ENCODE measurements around the gene CARS2. TPM values are rescaled to one million over a fixed set of nuclear protein-coding genes. Genes with fewer than 3 reads are reported as not detected.

Gene CARS2
- total RNA-seq, 2 experiments from 2014 or later, result 54.6 to 59.3 TPM

DNA sequence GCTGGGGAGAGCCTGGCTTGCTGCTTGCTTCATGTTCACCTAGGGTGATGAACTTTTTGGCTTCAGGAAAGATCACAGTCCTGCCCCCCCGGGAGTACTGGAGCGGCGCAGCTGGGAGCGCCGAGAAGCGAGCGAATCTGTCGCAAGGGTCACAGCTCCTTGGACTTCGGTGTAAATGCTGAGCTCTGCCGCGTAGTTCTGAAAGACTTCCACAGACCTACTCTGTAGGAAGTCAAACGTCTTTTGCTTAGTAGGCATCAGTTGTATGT is 10.3 kb upstream of the CARS2 start:
- Mint-ChIP-seq H3K36me3 (peaks cover 17% of the 10 kb centered on the region), H3K4me1 (ENCODE audit: low read depth) (peaks cover 31% of the 10 kb centered on the region), H3K27me3 (no peaks in the 10 kb centered on the region), H3K9me3 (no peaks in the 10 kb centered on the region), H3K27ac (peak overlapping the region; percentile 98), H3K4me3 (peak overlapping the region; percentile 96)
- intact Hi-C loops (cut with micrococcal nuclease), result loop anchor here (10.0 kb wide), 1 partner anchor 469 kb away; no protein-coding TSS in a partner anchor
- POLR2A ChIA-PET, result interaction anchor here (0.6 to 1.4 kb wide), 3 partner anchors 11 to 77 kb away, joined by 3 read pairs; no protein-coding TSS in a partner anchor
- DNase-seq, result no peak
- CTCF ChIA-PET, result interaction anchor here (1.6 to 2.2 kb wide), 2 partner anchors 33 to 104 kb away, joined by 6 to 9 read pairs; no protein-coding TSS in a partner anchor

DNA sequence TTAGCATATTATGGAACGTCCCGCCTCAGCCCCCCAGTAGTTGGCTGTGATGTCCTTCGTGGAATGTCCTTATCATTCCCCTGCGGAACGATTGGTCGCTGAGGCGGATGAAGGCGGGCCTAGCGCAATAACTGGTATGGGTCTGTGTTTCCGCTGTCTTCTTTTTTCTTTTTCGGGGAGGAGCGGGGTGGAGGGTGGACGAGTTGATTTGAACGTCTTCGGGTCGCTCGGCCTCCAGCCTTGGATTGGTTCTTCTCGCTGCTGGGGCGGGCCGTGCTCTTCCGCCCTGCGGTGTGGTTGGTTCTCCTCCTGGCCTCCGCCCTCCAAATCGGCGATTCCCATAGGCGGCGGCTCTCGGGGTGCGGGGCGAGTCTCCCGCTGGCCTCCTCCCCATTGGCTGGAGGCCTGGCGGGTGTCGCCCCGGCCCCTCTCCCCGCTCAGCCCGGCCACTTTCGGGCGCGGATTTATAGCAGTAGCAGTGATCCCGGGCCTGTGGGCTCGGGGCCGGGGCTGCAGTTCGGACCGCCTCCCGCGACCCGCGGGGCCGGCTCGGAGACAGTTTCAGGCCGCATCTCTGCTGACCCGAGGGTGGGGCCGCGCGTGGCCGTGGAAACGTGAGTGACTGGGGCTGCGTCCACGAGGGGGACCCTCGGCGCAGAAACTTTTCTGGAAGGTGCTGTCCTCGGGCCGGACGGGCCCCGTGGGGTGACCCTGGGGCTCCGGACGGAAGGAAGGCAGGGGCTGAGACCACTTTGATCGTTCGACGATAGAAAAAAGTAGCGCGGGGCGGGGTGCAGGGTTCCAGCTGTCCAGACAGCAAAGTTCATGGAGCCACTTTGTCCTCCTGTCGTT is 9.7 kb upstream of the CARS2 start:
- CTCF ChIA-PET, result interaction anchor here (0.7 to 2.2 kb wide), 4 partner anchors 13 to 105 kb away, joined by 3 to 9 read pairs (median 6); no protein-coding TSS in a partner anchor

DNA sequence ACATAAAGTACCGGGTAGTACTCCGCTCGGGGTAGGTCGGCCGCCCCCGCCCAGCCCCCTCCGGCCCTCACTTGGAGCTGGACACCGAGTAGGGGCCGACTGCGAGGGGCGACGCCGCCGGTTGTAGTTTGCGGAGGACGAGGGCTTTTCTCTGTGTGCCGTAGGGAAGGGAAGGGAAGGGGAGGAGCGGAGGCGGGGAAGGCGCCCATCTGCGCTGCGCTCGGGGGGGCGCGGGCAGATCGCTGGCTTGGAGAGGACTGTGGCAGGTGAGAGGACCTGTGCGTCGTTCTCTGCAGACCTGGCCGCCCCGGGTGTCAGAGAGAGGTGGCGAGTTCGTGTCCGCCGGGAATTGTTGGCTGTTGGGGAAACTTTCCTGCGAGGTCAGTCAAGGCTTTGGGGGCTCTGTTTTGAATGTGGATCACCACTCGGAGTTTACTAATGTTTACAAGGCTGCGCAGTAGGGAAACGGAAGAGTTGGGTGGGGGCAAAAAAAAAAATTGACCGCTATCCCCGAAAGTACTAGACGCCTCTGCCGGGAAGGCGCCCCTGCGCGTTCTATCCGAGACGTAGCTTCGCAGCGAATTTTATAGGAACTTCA is 9.0 kb upstream of the CARS2 start:
- Mint-ChIP-seq H3K36me3 (peaks cover 13% of the 10 kb centered on the region), H3K27me3 (no peaks in the 10 kb centered on the region), H3K4me1 (ENCODE audit: low read depth) (peaks cover 32% of the 10 kb centered on the region), H3K4me3 (peak overlapping the region; percentile 96), H3K9me3 (no peaks in the 10 kb centered on the region), H3K27ac (peak overlapping the region; percentile 98)
- peak; percentile 68 for DNase-seq
- POLR2A ChIA-PET, result interaction anchor here (0.6 to 2.2 kb wide), 8 partner anchors 9 to 1182 kb away, joined by 3 to 9 read pairs (median 4); partner anchors contain the start of genes ANKRD10, CARS2 and NAXD
- intact Hi-C loops (cut with micrococcal nuclease), result loop anchor here (1.0 to 10.0 kb wide), 8 partner anchors 9 to 928 kb away; partner anchors contain the start of genes ANKRD10, CARS2, IRS2 and NAXD
- CTCF ChIA-PET, result interaction anchor here (0.7 to 2.2 kb wide), 3 partner anchors 13 to 80 kb away, joined by 3 to 9 read pairs (median 5); no protein-coding TSS in a partner anchor

More for the DNA sequence above, 9.7 kb upstream of the CARS2 start:
- Mint-ChIP-seq H3K27me3 (no peaks in the 10 kb centered on the region), H3K9me3 (no peaks in the 10 kb centered on the region), H3K4me1 (ENCODE audit: low read depth) (peaks cover 33% of the 10 kb centered on the region), H3K36me3 (peaks cover 17% of the 10 kb centered on the region), H3K27ac (peak overlapping the region; percentile 98), H3K4me3 (peak overlapping the region; percentile 96)
- DNase-seq, result peak; percentile 97
- intact Hi-C loops (cut with micrococcal nuclease), result loop anchor here (1.0 to 10.0 kb wide), 7 partner anchors 9 to 929 kb away; partner anchors contain the start of genes ANKRD10, CARS2, IRS2 and NAXD
- POLR2A ChIA-PET, result interaction anchor here (0.6 to 2.2 kb wide), 10 partner anchors 10 to 1183 kb away, joined by 3 to 9 read pairs (median 4); partner anchors contain the start of genes ANKRD10, CARS2 and NAXD

DNA sequence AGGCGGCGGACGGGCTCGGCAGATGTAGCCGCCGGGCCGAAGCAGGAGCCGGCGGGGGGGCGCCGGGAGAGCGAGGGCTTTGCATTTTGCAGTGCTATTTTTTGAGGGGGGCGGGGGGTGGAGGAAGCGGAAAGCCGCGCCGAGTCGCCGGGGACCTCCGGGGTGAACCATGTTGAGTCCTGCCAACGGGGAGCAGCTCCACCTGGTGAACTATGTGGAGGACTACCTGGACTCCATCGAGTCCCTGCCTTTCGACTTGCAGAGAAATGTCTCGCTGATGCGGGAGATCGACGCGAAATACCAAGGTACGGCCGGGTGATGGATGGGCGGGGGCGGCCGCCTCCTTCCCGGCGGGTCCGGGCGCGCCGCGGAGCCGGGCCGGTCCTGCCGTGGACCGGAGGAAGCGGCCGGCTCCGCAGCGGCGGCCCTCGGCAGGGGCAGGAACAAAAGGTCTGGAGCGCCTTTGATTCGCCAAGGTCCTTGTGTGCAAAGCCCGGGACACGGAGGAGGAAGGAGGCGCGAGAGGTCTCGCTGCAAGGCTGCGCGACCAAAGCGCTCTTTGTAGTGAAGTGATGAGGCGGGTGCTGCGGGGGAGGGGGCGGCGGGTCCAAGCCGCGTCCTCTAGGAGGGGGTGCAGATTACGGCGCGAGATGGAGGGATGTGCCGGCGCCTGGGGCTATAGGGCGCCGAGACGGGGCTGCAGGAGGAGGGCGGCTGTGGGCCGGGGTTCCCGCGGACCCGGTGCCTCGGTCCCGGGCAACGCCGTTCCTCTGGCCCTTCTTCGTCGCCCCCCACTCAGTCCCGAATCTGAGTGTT is 8.3 kb upstream of the CARS2 start:
- intact Hi-C loops (cut with micrococcal nuclease), result loop anchor here (1.0 to 10.0 kb wide), 4 partner anchors 251 to 927 kb away; partner anchors contain the start of gene IRS2
- DNase-seq, result peak; percentile 81
- CTCF ChIA-PET, result no interaction called here
- H3K27me3 Mint-ChIP-seq, result no peaks in the 10 kb centered on the region
- peak overlapping the region; percentile 96 for H3K4me3 Mint-ChIP-seq
- no peaks in the 10 kb centered on the region for H3K9me3 Mint-ChIP-seq
- peaks cover 27% of the 10 kb centered on the region for H3K4me1 Mint-ChIP-seq (ENCODE audit: low read depth)
- peaks cover 6% of the 10 kb centered on the region for H3K36me3 Mint-ChIP-seq
- peak overlapping the region; percentile 98 for H3K27ac Mint-ChIP-seq
- POLR2A ChIA-PET, result interaction anchor here (2.2 kb wide), 1 partner anchor 199 kb away, joined by 7 read pairs; no protein-coding TSS in a partner anchor

DNA sequence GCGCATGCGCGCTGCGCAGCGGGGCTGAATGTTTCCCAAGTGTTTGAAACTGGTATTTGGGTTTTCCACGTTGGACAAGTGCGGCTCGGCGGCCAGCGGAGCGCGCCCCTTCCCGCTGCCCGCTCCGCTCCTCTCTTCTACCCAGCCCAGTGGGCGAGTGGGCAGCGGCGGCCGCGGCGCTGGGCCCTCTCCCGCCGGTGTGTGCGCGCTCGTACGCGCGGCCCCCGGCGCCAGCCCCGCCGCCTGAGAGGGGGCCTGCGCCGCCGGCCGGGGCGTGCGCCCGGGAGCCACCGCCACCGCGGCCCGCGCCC is 7.7 kb upstream of the CARS2 start, which contains the start of gene ING1:
Gene ING1 (plus strand): TSS at position 59 of the 311 bp plus-strand sequence. CDS start 450 bp downstream, outside the sequence.
- intact Hi-C loops (cut with micrococcal nuclease), result loop anchor here (1.0 to 10.0 kb wide), 3 partner anchors 252 to 471 kb away; no protein-coding TSS in a partner anchor
- H3K27me3 Mint-ChIP-seq, result no peaks in the 10 kb centered on the region
- DNase-seq, result no peak
- peaks cover 27% of the 10 kb centered on the region for H3K4me1 Mint-ChIP-seq (ENCODE audit: low read depth)
- ChIA-PET POLR2A (interaction anchor here (2.2 kb wide), 1 partner anchor 200 kb away, joined by 7 read pairs; no protein-coding TSS in a partner anchor), CTCF (no interaction called here)
- H3K9me3 Mint-ChIP-seq, result no peaks in the 10 kb centered on the region
- H3K4me3 Mint-ChIP-seq, result peak within 1 kb of the TSS; percentile 96
- peaks cover 4% of the 10 kb centered on the region for H3K36me3 Mint-ChIP-seq
- H3K27ac Mint-ChIP-seq, result peak within 1 kb of the TSS; percentile 98

DNA sequence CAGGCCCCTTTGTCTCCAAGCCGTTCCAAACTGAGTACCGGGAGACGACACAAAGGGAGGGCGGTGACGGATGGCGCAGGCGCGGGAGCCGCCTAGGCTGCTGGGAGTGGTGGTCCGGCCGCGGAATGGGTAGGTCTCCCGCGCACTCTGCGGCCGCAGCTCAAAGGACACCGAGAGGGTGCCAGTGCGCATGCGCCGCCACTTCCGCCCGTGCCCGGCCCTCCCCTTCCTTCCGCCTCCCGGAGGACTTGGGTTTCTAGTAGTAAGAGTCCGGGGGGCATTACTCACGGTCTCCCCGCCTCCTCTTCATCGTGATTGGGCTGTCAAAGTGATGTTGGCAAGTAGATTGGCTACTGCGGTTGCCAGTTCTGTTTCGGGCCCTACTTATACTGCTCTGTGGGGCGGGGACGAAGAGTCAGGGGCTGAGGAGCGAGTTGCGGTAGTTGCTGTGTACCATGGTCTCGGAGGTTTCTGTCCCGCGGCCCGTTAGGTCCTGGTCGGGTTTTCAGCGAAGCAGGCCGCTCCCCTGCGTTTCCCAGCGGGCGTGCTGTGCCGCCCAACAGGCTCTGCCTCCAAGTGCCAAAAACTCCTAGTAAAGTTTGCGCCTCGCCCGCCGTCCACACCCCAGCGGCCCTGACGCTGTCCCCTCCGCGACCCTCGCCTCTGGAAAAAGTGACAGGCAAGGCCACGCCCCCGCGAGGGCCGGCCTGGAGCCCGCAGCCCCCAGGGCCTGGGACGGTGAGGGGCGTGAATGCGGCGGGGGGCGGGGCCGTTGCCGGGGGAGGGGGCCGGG is 7.1 kb upstream of the CARS2 start:
- Mint-ChIP-seq H3K27me3 (no peaks in the 10 kb centered on the region), H3K9me3 (no peaks in the 10 kb centered on the region), H3K36me3 (peaks cover 4% of the 10 kb centered on the region), H3K4me1 (ENCODE audit: low read depth) (peaks cover 25% of the 10 kb centered on the region), H3K4me3 (peak overlapping the region; percentile 92), H3K27ac (peak overlapping the region; percentile 93)
- intact Hi-C loops (cut with micrococcal nuclease), result loop anchor here (1.0 to 10.0 kb wide), 4 partner anchors 34 to 472 kb away; no protein-coding TSS in a partner anchor
- ChIA-PET POLR2A (interaction anchor here (0.6 to 1.4 kb wide), 4 partner anchors 83 to 201 kb away, joined by 3 to 8 read pairs (median 5); partner anchors contain the start of genes ANKRD10 and NAXD), CTCF (interaction anchor here (1.0 kb wide), 1 partner anchor 355 kb away, joined by 3 read pairs; no protein-coding TSS in a partner anchor)
- peak; percentile 100 for DNase-seq

DNA sequence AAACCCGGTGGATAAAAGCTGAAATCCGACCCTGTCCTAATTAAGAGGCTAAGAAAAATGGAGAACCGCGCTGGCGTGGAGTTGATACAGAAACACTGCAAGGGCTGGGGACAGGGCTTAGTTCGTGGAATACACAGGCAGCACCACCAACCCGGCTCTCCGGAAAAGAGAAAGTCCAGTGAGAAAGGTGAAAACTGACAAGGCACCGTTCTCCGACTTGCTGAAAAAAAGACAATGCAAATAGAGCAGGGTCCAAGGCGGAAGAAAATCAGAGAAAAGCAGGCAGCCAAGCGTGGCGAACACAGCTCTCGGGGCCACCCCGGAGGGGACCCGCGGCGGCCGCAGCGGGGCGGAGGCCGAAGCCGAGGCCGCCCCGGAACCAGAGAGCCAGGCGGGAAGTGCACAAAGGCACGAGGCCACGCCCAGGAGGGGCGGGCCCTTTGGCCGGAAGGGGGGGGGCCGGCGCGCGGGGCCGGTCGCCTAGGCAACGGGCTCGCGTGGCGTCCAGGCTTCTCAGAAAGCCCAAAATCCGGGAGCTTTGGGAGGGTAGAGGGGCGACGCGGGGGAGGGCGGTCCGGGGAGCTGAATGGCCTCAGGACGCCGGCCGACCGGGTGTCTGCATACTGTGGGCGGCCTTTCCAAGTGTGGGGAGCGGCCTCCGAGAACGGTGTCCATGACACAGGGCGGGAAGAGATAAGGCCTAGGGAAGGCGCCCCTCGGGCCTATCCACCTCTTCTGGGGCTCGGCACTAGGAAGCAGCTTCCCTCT is 6.3 kb upstream of the CARS2 start:
- intact Hi-C loops (cut with micrococcal nuclease), result loop anchor here (1.0 to 10.0 kb wide), 3 partner anchors 33 to 473 kb away; no protein-coding TSS in a partner anchor
- DNase-seq, result peak; percentile 89
- Mint-ChIP-seq H3K4me1 (ENCODE audit: low read depth) (peaks cover 17% of the 10 kb centered on the region), H3K27me3 (no peaks in the 10 kb centered on the region), H3K27ac (peak overlapping the region; percentile 93), H3K9me3 (no peaks in the 10 kb centered on the region), H3K36me3 (peaks cover 4% of the 10 kb centered on the region), H3K4me3 (peak overlapping the region; percentile 92)
- CTCF ChIA-PET, result interaction anchor here (1.0 to 1.2 kb wide), 2 partner anchors 10 to 356 kb away, joined by 3 read pairs; no protein-coding TSS in a partner anchor
- POLR2A ChIA-PET, result interaction anchor here (0.6 to 1.4 kb wide), 5 partner anchors 12 to 202 kb away, joined by 3 to 8 read pairs (median 5); partner anchors contain the start of genes ANKRD10 and NAXD

DNA sequence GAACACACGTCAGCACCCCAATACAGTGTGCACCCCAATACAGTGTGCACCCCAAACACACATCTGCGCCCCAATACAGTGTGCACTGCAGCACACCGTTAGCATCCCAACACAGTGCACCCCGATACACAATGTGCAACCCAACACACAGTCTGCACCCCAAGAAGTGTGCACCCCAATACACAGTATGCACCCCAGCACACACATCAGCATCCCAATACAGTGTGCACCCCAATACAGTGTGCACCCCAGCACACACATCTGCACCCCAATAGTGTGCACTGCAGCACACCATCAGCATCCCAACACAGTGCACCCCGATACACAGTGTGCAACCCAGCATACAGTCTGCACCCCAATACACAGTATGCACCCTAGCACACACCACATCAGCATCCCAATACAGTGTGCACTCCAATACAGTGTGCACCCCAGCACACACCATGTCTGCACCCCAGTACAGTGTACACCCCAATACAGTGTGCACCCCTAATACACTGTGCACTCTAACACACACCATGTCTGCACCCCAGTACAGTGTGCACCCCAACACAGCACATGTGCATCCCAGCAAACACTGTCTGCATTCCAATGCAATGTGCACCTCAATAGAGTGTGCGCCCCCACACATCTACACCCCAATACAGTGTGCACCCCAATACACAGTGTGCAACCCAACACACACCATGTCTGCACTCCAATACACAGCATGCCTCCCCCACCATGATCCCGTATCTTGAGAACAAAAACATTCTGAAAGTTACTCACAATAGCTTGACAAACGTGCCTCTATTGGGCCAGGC is 855 bp upstream of the CARS2 start:
- Mint-ChIP-seq H3K27me3 (no peaks in the 10 kb centered on the region), H3K36me3 (peaks cover 15% of the 10 kb centered on the region), H3K9me3 (no peaks in the 10 kb centered on the region), H3K4me3 (peak overlapping the region; percentile 87), H3K4me1 (ENCODE audit: low read depth) (peaks cover 38% of the 10 kb centered on the region), H3K27ac (peak overlapping the region; percentile 69)
- POLR2A ChIA-PET, result no interaction called here
- intact Hi-C loops (cut with micrococcal nuclease), result loop anchor here (1.0 to 10.0 kb wide), 2 partner anchors 9 to 1878 kb away; partner anchors contain the start of gene TUBGCP3
- DNase-seq, result no peak
- CTCF ChIA-PET, result interaction anchor here (1.0 kb wide), 1 partner anchor 12 kb away, joined by 3 read pairs; no protein-coding TSS in a partner anchor

DNA sequence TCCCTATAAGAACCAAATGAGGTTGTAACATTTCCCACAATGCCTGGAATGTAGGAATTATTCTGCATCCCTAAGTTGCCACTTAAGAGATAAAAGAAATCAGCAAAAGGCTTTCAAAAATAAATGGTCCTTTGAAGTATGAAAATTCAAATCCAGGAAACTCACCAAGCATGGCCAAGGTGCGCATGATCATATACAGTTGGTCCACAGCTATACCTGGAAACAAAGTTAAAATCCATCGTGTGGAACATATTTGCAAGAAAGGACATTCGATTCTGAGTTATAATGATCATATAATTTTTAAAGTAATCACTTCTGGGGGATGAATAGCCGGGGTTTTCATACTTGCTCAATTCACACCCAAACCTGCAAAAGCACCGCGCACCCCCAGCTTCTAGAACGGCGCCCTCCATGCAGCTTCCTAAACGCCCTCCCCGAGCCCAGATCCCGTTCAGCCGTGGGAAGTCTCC is 525 bp downstream of the CARS2 start:
- intact Hi-C loops (cut with micrococcal nuclease), result loop anchor here (10.0 kb wide), 1 partner anchor 1879 kb away; the partner anchor contains the start of gene TUBGCP3
- H3K36me3 Mint-ChIP-seq, result peaks cover 24% of the 10 kb centered on the region
- DNase-seq, result no peak
- ChIA-PET POLR2A (interaction anchor here (0.6 to 1.4 kb wide), 3 partner anchors 10 to 209 kb away, joined by 3 to 6 read pairs (median 5); no protein-coding TSS in a partner anchor), CTCF (interaction anchor here (0.7 to 1.8 kb wide), 2 partner anchors 22 to 247 kb away, joined by 3 to 7 read pairs; no protein-coding TSS in a partner anchor)
- peak overlapping the region; percentile 87 for H3K4me3 Mint-ChIP-seq
- H3K4me1 Mint-ChIP-seq (ENCODE audit: low read depth), result peaks cover 30% of the 10 kb centered on the region
- H3K27ac Mint-ChIP-seq, result peak overlapping the region; percentile 83
- H3K27me3 Mint-ChIP-seq, result no peaks in the 10 kb centered on the region
- H3K9me3 Mint-ChIP-seq, result no peaks in the 10 kb centered on the region
